ENCODE data around the gene SOD2. TPM values are rescaled to one million over a fixed set of nuclear protein-coding genes. Genes with fewer than 3 reads are reported as not detected.

The SOD2 gene
- total RNA-seq, 1 experiment from 2014 or later, result 98.6 TPM

DNA sequence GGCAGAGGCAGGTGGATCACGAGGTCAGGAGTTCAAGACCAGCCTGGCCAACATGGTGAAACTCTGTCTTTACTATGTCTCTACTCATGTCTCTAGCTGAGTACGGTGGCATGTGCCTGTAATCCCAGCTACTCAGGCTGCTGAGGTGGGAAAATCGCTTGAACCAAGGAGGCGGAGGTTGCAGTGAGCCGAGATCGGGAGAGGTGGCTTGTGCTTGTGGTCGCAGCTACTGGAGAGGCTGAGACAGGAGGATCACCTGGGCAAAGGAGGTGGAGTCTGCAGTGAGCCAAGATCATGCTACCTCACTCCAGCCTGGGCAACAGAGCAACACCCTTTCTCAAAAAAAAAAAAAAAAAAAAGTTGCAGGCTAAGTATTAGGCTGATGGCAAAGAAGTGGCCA lies 26.2 kb upstream of the SOD2 start (continued):
- TF ChIP-seq ZNF274 (IDR thresholded peaks at IDR 0.05; ENCODE audit: low read depth, low read length), result no peak
- TF ChIP-seq ZFX (IDR thresholded peaks at IDR 0.05), result no peak
- TF ChIP-seq SRF (IDR thresholded peaks at IDR 0.05; ENCODE audit: low read depth), result no peak
- TF ChIP-seq, protein P1, sequence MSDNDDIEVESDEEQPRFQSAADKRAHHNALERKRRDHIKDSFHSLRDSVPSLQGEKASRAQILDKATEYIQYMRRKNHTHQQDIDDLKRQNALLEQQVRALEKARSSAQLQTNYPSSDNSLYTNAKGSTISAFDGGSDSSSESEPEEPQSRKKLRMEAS (IDR thresholded peaks at IDR 0.05), result no peak
- TF ChIP-seq CEBPB (IDR thresholded peaks at IDR 0.05; ENCODE audit: low read depth), result no peak
- TF ChIP-seq ELF1 (IDR thresholded peaks at IDR 0.05; ENCODE audit: borderline replicate concordance, low read depth), result no peak
- TF ChIP-seq FOSL1 (IDR thresholded peaks at IDR 0.05; ENCODE audit: low read depth), result no peak

DNA sequence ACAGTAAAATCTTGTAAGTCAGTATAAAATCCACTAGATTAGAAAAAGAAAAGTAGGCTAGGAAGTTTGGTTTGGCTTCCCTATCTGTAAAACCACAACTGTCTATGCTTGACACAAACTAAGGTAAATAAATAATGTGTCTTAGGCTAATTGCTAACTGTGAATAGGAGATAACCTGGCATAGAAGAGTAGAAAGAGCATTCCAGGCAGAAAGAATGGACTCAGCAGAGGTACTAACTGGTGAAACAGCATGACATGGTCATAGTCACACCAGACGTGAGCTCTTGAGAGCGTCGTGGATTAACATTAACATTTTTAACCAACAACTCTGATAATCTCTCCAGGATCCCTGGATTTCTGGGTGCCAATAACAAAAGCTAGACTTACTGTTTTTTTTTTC lies 25.6 kb upstream of the SOD2 start:
- no peak overlapping the region for H3K4me3 ChIP-seq (replicated peaks in 1 of 2; ENCODE audit: low read depth in 1 of 2, low read length in 2 of 2)
- ChIA-PET RAD21 (ENCODE audit: low non-redundant PET in 1 of 2, low total read pairs in 2 of 2, uncharacterized antibody in 2 of 2, unreplicated experiment in 2 of 2) (no interaction called here), CTCF (no interaction called here), POLR2A (interaction anchor here (0.8 kb wide), 1 partner anchor 9 kb away, joined by 3 read pairs; the partner anchor contains the start of gene WTAP)
- peaks cover 15% of the 10 kb centered on the region for H3K79me2 ChIP-seq (ENCODE audit: insufficient read depth, low read length)
- no peak for ATAC-seq
- H2AFZ ChIP-seq (ENCODE audit: low read depth, low read length, poor library complexity, severe bottlenecking), result no peak overlapping the region
- intact Hi-C loops (cut with micrococcal nuclease), result no loop called here
- H3K27ac ChIP-seq (ENCODE audit: low read depth, low read length), result no peak overlapping the region
- H3K27me3 ChIP-seq (ENCODE audit: insufficient read depth, low read length), result no peaks in the 10 kb centered on the region
- no peaks in the 10 kb centered on the region for H3K36me3 ChIP-seq (ENCODE audit: control insufficient read depth in 1 of 2, insufficient read depth in 2 of 2, low read length in 2 of 2)
- H3K9me2 ChIP-seq (ENCODE audit: insufficient read depth), result no peaks in the 10 kb centered on the region
- TF ChIP-seq, protein P2, sequence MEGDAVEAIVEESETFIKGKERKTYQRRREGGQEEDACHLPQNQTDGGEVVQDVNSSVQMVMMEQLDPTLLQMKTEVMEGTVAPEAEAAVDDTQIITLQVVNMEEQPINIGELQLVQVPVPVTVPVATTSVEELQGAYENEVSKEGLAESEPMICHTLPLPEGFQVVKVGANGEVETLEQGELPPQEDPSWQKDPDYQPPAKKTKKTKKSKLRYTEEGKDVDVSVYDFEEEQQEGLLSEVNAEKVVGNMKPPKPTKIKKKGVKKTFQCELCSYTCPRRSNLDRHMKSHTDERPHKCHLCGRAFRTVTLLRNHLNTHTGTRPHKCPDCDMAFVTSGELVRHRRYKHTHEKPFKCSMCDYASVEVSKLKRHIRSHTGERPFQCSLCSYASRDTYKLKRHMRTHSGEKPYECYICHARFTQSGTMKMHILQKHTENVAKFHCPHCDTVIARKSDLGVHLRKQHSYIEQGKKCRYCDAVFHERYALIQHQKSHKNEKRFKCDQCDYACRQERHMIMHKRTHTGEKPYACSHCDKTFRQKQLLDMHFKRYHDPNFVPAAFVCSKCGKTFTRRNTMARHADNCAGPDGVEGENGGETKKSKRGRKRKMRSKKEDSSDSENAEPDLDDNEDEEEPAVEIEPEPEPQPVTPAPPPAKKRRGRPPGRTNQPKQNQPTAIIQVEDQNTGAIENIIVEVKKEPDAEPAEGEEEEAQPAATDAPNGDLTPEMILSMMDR (IDR thresholded peaks at IDR 0.05 in 2 of 3, conservative IDR thresholded peaks at IDR 0.05 in 1 of 3; ENCODE audit: borderline replicate concordance in 1 of 3, insufficient read depth in 1 of 3, low read depth in 2 of 3, low read length in 2 of 3), result no peak
- no peak for TF ChIP-seq ELF1 (IDR thresholded peaks at IDR 0.05; ENCODE audit: borderline replicate concordance, low read depth)
- no peak for TF ChIP-seq ZNF274 (IDR thresholded peaks at IDR 0.05; ENCODE audit: low read depth, low read length)
- TF ChIP-seq POLR2AphosphoS5 (IDR thresholded peaks at IDR 0.05; ENCODE audit: low read depth, low read length), result no peak
- TF ChIP-seq, protein P3, sequence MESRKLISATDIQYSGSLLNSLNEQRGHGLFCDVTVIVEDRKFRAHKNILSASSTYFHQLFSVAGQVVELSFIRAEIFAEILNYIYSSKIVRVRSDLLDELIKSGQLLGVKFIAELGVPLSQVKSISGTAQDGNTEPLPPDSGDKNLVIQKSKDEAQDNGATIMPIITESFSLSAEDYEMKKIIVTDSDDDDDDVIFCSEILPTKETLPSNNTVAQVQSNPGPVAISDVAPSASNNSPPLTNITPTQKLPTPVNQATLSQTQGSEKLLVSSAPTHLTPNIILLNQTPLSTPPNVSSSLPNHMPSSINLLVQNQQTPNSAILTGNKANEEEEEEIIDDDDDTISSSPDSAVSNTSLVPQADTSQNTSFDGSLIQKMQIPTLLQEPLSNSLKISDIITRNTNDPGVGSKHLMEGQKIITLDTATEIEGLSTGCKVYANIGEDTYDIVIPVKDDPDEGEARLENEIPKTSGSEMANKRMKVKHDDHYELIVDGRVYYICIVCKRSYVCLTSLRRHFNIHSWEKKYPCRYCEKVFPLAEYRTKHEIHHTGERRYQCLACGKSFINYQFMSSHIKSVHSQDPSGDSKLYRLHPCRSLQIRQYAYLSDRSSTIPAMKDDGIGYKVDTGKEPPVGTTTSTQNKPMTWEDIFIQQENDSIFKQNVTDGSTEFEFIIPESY (IDR thresholded peaks at IDR 0.05; ENCODE audit: extremely low read depth, insufficient replicate concordance, low read length), result no peak
- TF ChIP-seq, protein P4, sequence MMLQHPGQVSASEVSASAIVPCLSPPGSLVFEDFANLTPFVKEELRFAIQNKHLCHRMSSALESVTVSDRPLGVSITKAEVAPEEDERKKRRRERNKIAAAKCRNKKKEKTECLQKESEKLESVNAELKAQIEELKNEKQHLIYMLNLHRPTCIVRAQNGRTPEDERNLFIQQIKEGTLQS (IDR thresholded peaks at IDR 0.05), result no peak
- TF ChIP-seq TCF7L2 (IDR thresholded peaks at IDR 0.05; ENCODE audit: borderline replicate concordance, extremely low read depth, insufficient read depth, insufficient read length), result no peak
- TF ChIP-seq, protein P1 (IDR thresholded peaks at IDR 0.05), result no peak
- TF ChIP-seq YY1 (IDR thresholded peaks at IDR 0.05; ENCODE audit: extremely low read depth, insufficient replicate concordance, low read depth, low read length), result no peak
- TF ChIP-seq CBX3 (IDR thresholded peaks at IDR 0.05; ENCODE audit: low read depth), result no peak
- no peak for TF ChIP-seq JUND (IDR thresholded peaks at IDR 0.05)
- no peak for TF ChIP-seq RAD21 (IDR thresholded peaks at IDR 0.05; ENCODE audit: low read depth)
- no peak for TF ChIP-seq EZH2 (IDR thresholded peaks at IDR 0.05)
- no peak overlapping the region for H3K9ac ChIP-seq (ENCODE audit: low read length)
- no TSS peak for BruUV-seq (replicated peaks)
- no peaks in the 10 kb centered on the region for H3K4me1 ChIP-seq (ENCODE audit: control insufficient read depth in 1 of 2, insufficient read depth in 2 of 2, low read length in 2 of 2)
- H3K4me2 ChIP-seq (ENCODE audit: low read length), result no peak overlapping the region
- no peak for DNase-seq (ENCODE audit: low read depth, low spot score)
- no peaks in the 10 kb centered on the region for H3K9me3 ChIP-seq (ENCODE audit: control insufficient read depth in 1 of 2, insufficient read depth in 1 of 2, low read depth in 1 of 2, low read length in 2 of 2)
- no peaks in the 10 kb centered on the region for H4K20me1 ChIP-seq (ENCODE audit: insufficient read depth)
